Astrocyte (in vitro differentiated cells and primary cell): ENCODE results near the gene PML. TPM values are rescaled to one million over a fixed set of nuclear protein-coding genes. Genes with fewer than 3 reads are reported as not detected.

ENCODE experiments used
- DNase-seq: peaks from one replicate; pipeline ENCODE4 v3.0.0-alpha.2; 2010; ENCODE audit warnings: low read depth
- FAIRE-seq: peaks from 2 replicates; lab custom pipeline; 2011; peaks lifted over from hg19 to GRCh38; lab: Jason Lieb, UNC
- H2AFZ ChIP-seq: 2 replicates; pipeline ENCODE4 v1.6.0; 2012; ENCODE audit warnings: low read depth, low read length, inconsistent platforms
- H3K27ac ChIP-seq: 2 replicates; pipeline ENCODE4 v1.5.1; 2011; ENCODE audit warnings: low read depth, low read length, inconsistent platforms
- H3K27me3 ChIP-seq: 2 replicates; pipeline ENCODE4 v1.6.0; 2011; ENCODE audit warnings: low read length, inconsistent platforms; ENCODE audit not compliant: insufficient read depth
- H3K36me3 ChIP-seq: 2 replicates; pipeline ENCODE4 v1.5.1; 2011; ENCODE audit warnings: low read length, inconsistent platforms; ENCODE audit not compliant: insufficient read depth
- H3K4me1 ChIP-seq: 2 replicates; pipeline ENCODE4 v1.5.1; 2011; ENCODE audit warnings: low read length, inconsistent platforms; ENCODE audit not compliant: insufficient read depth
- H3K4me2 ChIP-seq: 2 replicates; pipeline ENCODE4 v1.6.0; 2012; ENCODE audit warnings: low read length, inconsistent platforms
- H3K4me3 ChIP-seq: 2 replicates; pipeline ENCODE4 v1.5.1; 2011; ENCODE audit warnings: low read depth, mild to moderate bottlenecking, low read length, inconsistent platforms; ENCODE audit not compliant: insufficient read depth
- H3K79me2 ChIP-seq: 2 replicates; pipeline ENCODE4 v1.6.0; 2012; ENCODE audit warnings: mild to moderate bottlenecking, low read length, inconsistent platforms; ENCODE audit not compliant: insufficient read depth
- H3K9ac ChIP-seq: 2 replicates; pipeline ENCODE4 v1.6.0; 2012; ENCODE audit warnings: mild to moderate bottlenecking, low read length, inconsistent platforms
- H3K9me3 ChIP-seq: 2 replicates; pipeline ENCODE4 v1.5.1; 2012; ENCODE audit warnings: low read depth, mild to moderate bottlenecking, low read length, inconsistent platforms; ENCODE audit not compliant: insufficient read depth
- H4K20me1 ChIP-seq: 2 replicates; pipeline ENCODE4 v1.6.0; 2012; ENCODE audit warnings: low read length, inconsistent platforms; ENCODE audit not compliant: insufficient read depth
- H3K27ac Mint-ChIP-seq: one replicate; pipeline ENCODE4 v1.8.0; 2021; ENCODE audit warnings: mild to moderate bottlenecking, mixed read lengths; ENCODE audit not compliant: unreplicated experiment
- H3K27me3 Mint-ChIP-seq: one replicate; pipeline ENCODE4 v1.8.0; 2021; ENCODE audit warnings: low read depth, mixed read lengths; ENCODE audit not compliant: unreplicated experiment
- H3K36me3 Mint-ChIP-seq: one replicate; pipeline ENCODE4 v1.8.0; 2021; ENCODE audit warnings: low read depth, mixed read lengths; ENCODE audit not compliant: unreplicated experiment
- H3K4me1 Mint-ChIP-seq: one replicate; pipeline ENCODE4 v1.8.0; 2021; ENCODE audit warnings: low read depth, mixed read lengths; ENCODE audit not compliant: unreplicated experiment
- H3K4me3 Mint-ChIP-seq: one replicate; pipeline ENCODE4 v1.8.0; 2021; ENCODE audit warnings: mild to moderate bottlenecking, moderate library complexity, mixed read lengths; ENCODE audit not compliant: unreplicated experiment
- H3K9me3 Mint-ChIP-seq: one replicate; pipeline ENCODE4 v1.8.0; 2021; ENCODE audit warnings: mild to moderate bottlenecking, mixed read lengths; ENCODE audit not compliant: unreplicated experiment
- EZH2 ChIP-seq: IDR thresholded peaks from 2 replicates; pipeline ENCODE4 v1.6.1; 2012; ENCODE audit warnings: mild to moderate bottlenecking, low read length, inconsistent platforms; ENCODE audit not compliant: insufficient read depth
- total RNA-seq: library from RNA; stranded (reverse); gene quantifications from 2 replicates; pipeline ENCODE4 v1.2.1, GENCODE V29; 2021
- TF ChIP-seq, protein P1 (sequence below): IDR thresholded peaks from 2 replicates; pipeline ENCODE4 v1.5.1; 2011; ENCODE audit warnings: low read depth, mild to moderate bottlenecking, inconsistent platforms, low read length, moderate library complexity; ENCODE audit not compliant: insufficient read depth

The PML gene
- total RNA-seq, 1 donor from 2014 or later, result 116 TPM

DNA sequence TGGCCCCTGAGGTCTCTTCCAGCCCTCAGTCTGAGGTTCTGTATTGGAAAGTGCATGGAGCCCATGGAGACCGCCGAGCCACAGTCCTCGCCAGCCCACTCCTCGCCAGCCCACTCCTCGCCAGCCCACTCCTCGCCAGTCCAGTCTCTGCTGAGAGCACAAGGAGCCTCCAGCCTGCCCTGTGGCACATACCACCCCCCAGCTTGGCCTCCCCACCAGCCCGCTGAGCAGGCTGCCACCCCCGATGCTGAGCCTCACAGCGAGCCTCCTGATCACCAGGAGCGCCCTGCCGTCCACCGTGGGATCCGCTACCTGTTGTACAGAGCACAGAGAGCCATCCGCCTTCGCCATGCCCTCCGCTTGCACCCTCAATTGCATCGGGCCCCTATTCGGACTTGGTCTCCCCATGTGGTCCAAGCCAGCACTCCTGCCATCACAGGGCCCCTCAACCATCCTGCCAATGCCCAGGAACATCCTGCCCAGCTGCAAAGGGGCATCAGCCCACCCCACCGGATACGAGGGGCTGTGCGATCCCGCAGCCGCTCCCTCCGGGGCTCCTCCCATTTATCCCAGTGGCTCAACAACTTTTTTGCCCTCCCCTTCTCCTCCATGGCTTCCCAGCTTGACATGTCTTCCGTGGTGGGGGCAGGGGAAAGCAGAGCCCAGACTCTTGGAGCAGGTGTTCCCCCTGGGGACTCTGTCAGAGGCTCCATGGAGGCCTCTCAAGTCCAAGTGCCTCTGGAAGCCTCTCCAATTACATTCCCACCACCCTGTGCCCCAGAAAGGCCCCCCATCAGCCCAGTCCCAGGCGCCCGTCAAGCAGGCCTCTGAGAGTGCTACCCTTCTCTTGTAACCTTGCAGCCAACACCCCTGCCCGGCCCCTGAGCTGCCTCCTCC lies 40.9 kb downstream of the PML start:
- FAIRE-seq, result no peak
- Histone ChIP-seq H3K36me3 (peaks cover 12% of the 10 kb centered on the region), H3K9me3 (no peaks in the 10 kb centered on the region), H3K4me3 (no peak overlapping the region), H3K79me2 (no peaks in the 10 kb centered on the region), H2AFZ (no peak overlapping the region), H4K20me1 (peaks cover 6% of the 10 kb centered on the region), H3K4me1 (peaks cover 20% of the 10 kb centered on the region), H3K4me2 (no peak overlapping the region), H3K9ac (no peak overlapping the region), H3K27ac (no peak overlapping the region), H3K27me3 (no peaks in the 10 kb centered on the region)
- H3K27ac Mint-ChIP-seq, result no peak overlapping the region
- no peak overlapping the region for H3K4me3 Mint-ChIP-seq
- H3K4me1 Mint-ChIP-seq, result peaks cover 31% of the 10 kb centered on the region
- DNase-seq, result no peak
- H3K27me3 Mint-ChIP-seq, result no peaks in the 10 kb centered on the region
- no peaks in the 10 kb centered on the region for H3K9me3 Mint-ChIP-seq
- H3K36me3 Mint-ChIP-seq, result peaks cover 39% of the 10 kb centered on the region
- no peak for TF ChIP-seq EZH2
- TF ChIP-seq, protein P1, sequence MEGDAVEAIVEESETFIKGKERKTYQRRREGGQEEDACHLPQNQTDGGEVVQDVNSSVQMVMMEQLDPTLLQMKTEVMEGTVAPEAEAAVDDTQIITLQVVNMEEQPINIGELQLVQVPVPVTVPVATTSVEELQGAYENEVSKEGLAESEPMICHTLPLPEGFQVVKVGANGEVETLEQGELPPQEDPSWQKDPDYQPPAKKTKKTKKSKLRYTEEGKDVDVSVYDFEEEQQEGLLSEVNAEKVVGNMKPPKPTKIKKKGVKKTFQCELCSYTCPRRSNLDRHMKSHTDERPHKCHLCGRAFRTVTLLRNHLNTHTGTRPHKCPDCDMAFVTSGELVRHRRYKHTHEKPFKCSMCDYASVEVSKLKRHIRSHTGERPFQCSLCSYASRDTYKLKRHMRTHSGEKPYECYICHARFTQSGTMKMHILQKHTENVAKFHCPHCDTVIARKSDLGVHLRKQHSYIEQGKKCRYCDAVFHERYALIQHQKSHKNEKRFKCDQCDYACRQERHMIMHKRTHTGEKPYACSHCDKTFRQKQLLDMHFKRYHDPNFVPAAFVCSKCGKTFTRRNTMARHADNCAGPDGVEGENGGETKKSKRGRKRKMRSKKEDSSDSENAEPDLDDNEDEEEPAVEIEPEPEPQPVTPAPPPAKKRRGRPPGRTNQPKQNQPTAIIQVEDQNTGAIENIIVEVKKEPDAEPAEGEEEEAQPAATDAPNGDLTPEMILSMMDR, result no peak

DNA sequence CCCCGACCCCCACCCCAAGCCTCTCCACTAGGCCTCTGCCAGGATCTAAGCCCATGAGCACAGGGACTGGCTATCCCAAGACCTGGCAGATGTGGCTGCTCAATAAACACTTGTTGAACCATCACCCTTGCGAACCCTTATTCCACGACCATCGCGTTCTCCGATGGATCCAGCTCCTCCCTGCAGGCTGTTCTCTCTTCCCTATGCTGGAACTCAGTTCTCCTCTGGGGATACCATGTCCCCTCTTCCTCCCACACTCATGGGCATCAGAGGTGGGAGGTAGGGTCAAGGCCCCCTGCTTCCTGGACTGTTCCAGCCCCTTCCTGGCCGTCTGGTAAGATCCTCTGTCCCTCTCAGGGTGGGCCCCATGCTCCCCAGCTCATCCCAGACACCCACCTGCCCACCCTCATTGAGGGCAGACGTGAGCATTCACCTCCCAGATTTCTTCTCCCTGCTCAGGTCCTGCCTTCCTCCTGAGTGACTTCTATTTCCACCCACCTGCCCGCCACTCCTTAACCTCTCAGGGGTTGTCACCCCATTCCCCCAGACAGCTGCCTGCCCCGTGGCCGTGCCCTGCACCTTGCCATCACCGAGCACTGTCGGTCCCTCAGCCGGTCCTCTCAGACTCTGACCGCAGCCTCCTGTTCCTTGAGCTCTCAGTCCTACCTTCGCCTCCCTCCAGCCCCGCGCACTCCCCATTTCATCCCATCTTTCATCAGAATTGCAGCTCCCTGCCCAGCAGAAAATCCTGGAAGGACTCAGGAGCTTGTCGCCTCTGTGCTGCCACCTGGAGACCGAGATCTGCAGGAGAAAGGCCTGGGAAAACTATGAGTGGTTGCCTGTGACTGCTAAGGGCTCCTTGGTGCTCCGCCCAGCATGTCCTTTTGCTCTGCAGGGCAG lies 42.0 kb downstream of the PML start:
- Mint-ChIP-seq H3K9me3 (no peaks in the 10 kb centered on the region), H3K36me3 (peaks cover 38% of the 10 kb centered on the region), H3K27ac (peak overlapping the region; percentile 36), H3K27me3 (no peaks in the 10 kb centered on the region), H3K4me1 (peaks cover 40% of the 10 kb centered on the region), H3K4me3 (peak overlapping the region; percentile 17)
- H3K36me3 ChIP-seq, result peaks cover 12% of the 10 kb centered on the region
- H3K79me2 ChIP-seq, result no peaks in the 10 kb centered on the region
- no peaks in the 10 kb centered on the region for H3K9me3 ChIP-seq
- no peak overlapping the region for H2AFZ ChIP-seq
- FAIRE-seq (no peak), DNase-seq (peak; percentile 22)
- H3K4me2 ChIP-seq, result no peak overlapping the region
- H3K9ac ChIP-seq, result no peak overlapping the region
- H3K4me1 ChIP-seq, result peaks cover 29% of the 10 kb centered on the region
- no peak overlapping the region for H3K27ac ChIP-seq
- no peak overlapping the region for H3K4me3 ChIP-seq
- H4K20me1 ChIP-seq, result peaks cover 6% of the 10 kb centered on the region
- TF ChIP-seq, protein P1, result peak; percentile 43
- no peak for TF ChIP-seq EZH2
- no peaks in the 10 kb centered on the region for H3K27me3 ChIP-seq
